ENCODE data around the gene LDLR.
"Not testable (repeated sequence)": the region's sequence is repeated elsewhere in the genome, so short reads cannot be mapped to it uniquely, and the experiment has no call there.

LDLR gene

DNA sequence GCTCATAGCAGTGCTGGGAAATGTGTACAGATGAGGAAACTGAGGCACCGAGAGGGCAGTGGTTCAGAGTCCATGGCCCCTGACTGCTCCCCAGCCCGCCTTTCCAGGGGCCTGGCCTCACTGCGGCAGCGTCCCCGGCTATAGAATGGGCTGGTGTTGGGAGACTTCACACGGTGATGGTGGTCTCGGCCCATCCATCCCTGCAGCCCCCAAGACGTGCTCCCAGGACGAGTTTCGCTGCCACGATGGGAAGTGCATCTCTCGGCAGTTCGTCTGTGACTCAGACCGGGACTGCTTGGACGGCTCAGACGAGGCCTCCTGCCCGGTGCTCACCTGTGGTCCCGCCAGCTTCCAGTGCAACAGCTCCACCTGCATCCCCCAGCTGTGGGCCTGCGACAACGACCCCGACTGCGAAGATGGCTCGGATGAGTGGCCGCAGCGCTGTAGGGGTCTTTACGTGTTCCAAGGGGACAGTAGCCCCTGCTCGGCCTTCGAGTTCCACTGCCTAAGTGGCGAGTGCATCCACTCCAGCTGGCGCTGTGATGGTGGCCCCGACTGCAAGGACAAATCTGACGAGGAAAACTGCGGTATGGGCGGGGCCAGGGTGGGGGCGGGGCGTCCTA lies 15.9 kb downstream of the LDLR start:
- H3K36me3 Mint-ChIP-seq (ENCODE audit: low read depth) = peaks cover 92% of the 10 kb centered on the region
- no peaks in the 10 kb centered on the region for H3K27me3 Mint-ChIP-seq
- DNase-seq = no peak
- no peak overlapping the region for H3K27ac Mint-ChIP-seq
- H3K4me3 Mint-ChIP-seq = no peak overlapping the region
- H3K9me3 Mint-ChIP-seq = no peaks in the 10 kb centered on the region
- peaks cover 3% of the 10 kb centered on the region for H3K4me1 Mint-ChIP-seq (ENCODE audit: low read depth)

DNA sequence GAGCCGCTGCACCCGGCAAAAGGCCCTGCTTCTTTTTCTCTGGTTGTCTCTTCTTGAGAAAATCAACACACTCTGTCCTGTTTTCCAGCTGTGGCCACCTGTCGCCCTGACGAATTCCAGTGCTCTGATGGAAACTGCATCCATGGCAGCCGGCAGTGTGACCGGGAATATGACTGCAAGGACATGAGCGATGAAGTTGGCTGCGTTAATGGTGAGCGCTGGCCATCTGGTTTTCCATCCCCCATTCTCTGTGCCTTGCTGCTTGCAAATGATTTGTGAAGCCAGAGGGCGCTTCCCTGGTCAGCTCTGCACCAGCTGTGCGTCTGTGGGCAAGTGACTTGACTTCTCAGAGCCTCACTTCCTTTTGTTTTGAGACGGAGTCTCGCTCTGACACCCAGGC lies 17.2 kb downstream of the LDLR start:
- H3K4me1 Mint-ChIP-seq (ENCODE audit: low read depth) = no peaks in the 10 kb centered on the region
- H3K36me3 Mint-ChIP-seq (ENCODE audit: low read depth) = peaks cover 95% of the 10 kb centered on the region
- H3K4me3 Mint-ChIP-seq = no peak overlapping the region
- no peak for DNase-seq
- H3K9me3 Mint-ChIP-seq = no peaks in the 10 kb centered on the region
- H3K27me3 Mint-ChIP-seq = no peaks in the 10 kb centered on the region
- no peak overlapping the region for H3K27ac Mint-ChIP-seq

DNA sequence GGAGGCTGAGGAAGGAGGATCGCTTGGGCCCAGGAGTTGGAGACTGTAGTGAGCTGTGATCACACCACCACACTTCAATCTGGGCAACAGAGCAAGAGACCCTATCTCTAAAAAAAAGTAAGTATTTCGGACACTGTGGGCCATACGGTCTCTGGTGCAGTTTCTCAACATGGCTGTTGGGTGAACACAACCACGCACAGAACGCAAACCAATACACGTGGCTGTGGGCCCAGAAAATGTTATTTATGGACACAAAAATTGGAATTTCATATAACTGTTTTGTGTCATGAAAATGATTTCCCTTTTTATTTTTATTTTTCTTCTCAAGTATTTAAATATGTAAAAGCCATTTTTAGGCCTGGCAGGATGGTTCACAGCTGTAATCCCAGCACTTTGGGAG lies 19.5 kb downstream of the LDLR start:
- DNase-seq = no peak
- Mint-ChIP-seq H3K36me3 (ENCODE audit: low read depth) (peaks cover 93% of the 10 kb centered on the region), H3K9me3 (no peaks in the 10 kb centered on the region), H3K4me3 (no peak overlapping the region), H3K4me1 (ENCODE audit: low read depth) (no peaks in the 10 kb centered on the region), H3K27me3 (no peaks in the 10 kb centered on the region), H3K27ac (no peak overlapping the region)

DNA sequence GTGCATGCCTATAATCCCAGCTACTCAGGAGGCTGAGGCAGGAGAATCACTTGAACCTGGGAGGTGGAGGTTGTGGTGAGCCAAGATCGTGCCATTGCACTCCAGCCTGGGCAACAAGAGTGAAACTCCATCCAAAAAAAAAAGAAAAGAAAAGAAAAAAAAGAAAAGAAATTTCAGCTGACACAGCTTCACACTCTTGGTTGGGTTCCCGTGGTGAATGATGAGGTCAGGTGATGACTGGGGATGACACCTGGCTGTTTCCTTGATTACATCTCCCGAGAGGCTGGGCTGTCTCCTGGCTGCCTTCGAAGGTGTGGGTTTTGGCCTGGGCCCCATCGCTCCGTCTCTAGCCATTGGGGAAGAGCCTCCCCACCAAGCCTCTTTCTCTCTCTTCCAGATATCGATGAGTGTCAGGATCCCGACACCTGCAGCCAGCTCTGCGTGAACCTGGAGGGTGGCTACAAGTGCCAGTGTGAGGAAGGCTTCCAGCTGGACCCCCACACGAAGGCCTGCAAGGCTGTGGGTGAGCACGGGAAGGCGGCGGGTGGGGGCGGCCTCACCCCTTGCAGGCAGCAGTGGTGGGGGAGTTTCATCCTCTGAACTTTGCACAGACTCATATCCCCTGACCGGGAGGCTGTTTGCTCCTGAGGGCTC lies 22.0 kb downstream of the LDLR start:
- H3K9me3 Mint-ChIP-seq = no peaks in the 10 kb centered on the region
- no peaks in the 10 kb centered on the region for H3K27me3 Mint-ChIP-seq
- H3K4me1 Mint-ChIP-seq (ENCODE audit: low read depth) = no peaks in the 10 kb centered on the region
- H3K27ac Mint-ChIP-seq = peak overlapping the region; percentile 40
- no peak for DNase-seq
- H3K4me3 Mint-ChIP-seq = no peak overlapping the region
- H3K36me3 Mint-ChIP-seq (ENCODE audit: low read depth) = peaks cover 92% of the 10 kb centered on the region

DNA sequence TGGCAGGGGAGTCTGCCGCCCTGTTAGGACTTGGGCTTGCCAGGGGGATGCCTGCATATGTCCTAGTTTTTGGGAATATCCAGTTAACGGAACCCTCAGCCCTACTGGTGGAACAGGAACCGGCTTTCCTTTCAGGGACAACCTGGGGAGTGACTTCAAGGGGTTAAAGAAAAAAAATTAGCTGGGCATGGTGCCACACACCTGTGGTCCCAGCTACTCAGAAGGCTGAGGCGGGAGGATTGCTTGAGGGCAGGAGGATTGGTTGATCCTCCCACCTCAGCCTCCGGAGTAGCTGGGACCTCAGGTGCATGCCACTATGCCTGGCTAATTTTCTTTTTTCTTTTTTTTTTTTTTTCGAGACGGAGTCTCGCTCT lies 22.5 kb downstream of the LDLR start:
- peak overlapping the region; percentile 40 for H3K27ac Mint-ChIP-seq
- no peak overlapping the region for H3K4me3 Mint-ChIP-seq
- no peak for DNase-seq
- H3K36me3 Mint-ChIP-seq (ENCODE audit: low read depth) = peaks cover 92% of the 10 kb centered on the region
- H3K9me3 Mint-ChIP-seq = no peaks in the 10 kb centered on the region
- H3K4me1 Mint-ChIP-seq (ENCODE audit: low read depth) = no peaks in the 10 kb centered on the region
- no peaks in the 10 kb centered on the region for H3K27me3 Mint-ChIP-seq

DNA sequence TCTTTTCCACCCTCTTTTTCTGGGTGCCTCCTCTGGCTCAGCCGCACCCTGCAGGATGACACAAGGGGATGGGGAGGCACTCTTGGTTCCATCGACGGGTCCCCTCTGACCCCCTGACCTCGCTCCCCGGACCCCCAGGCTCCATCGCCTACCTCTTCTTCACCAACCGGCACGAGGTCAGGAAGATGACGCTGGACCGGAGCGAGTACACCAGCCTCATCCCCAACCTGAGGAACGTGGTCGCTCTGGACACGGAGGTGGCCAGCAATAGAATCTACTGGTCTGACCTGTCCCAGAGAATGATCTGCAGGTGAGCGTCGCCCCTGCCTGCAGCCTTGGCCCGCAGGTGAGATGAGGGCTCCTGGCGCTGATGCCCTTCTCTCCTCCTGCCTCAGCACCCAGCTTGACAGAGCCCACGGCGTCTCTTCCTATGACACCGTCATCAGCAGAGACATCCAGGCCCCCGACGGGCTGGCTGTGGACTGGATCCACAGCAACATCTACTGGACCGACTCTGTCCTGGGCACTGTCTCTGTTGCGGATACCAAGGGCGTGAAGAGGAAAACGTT lies 24.0 kb downstream of the LDLR start:
- Mint-ChIP-seq H3K36me3 (ENCODE audit: low read depth) (peaks cover 95% of the 10 kb centered on the region), H3K27ac (peak overlapping the region; percentile 11), H3K4me3 (no peak overlapping the region), H3K9me3 (no peaks in the 10 kb centered on the region), H3K27me3 (no peaks in the 10 kb centered on the region), H3K4me1 (ENCODE audit: low read depth) (no peaks in the 10 kb centered on the region)
- DNase-seq = no peak

DNA sequence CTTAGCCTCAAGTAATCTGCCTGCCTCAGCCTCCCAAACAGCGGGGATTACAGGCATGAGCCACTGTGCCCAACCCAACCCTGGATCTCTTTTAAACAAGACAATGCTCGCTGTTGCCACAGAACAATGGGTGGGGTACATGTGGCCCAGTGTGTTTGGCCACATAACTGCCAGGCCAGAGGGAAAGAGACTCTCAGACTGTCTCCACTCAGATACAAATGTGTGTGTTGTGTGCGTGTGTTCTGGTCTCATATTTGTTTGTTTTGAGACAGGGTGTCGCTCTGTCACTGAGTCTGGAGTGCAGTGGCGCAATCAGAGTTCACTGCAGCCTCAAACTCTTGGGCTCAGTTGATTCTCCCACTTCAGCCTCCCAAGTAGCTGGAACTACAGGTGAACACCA lies 25.8 kb downstream of the LDLR start:
- no peaks in the 10 kb centered on the region for H3K4me1 Mint-ChIP-seq (ENCODE audit: low read depth)

DNA sequence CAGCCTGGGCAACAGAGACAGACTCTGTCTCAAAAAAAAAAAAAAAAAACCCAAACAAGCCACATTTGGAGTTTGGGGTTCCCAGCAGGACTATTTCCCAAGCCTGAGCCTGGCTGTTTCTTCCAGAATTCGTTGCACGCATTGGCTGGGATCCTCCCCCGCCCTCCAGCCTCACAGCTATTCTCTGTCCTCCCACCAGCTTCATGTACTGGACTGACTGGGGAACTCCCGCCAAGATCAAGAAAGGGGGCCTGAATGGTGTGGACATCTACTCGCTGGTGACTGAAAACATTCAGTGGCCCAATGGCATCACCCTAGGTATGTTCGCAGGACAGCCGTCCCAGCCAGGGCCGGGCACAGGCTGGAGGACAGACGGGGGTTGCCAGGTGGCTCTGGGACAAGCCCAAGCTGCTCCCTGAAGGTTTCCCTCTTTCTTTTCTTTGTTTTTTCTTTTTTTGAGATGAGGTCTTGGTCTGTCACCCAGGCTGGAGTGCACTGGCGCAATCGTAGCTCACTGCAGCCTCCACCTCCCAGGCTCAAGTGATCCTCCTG lies 26.7 kb downstream of the LDLR start:
- H3K27ac Mint-ChIP-seq = peak overlapping the region; percentile 72
- peaks cover 93% of the 10 kb centered on the region for H3K36me3 Mint-ChIP-seq (ENCODE audit: low read depth)

More for the DNA sequence above, 25.8 kb downstream of the LDLR start:
- Mint-ChIP-seq H3K27ac (peak overlapping the region; percentile 8), H3K36me3 (ENCODE audit: low read depth) (peaks cover 93% of the 10 kb centered on the region), H3K9me3 (no peaks in the 10 kb centered on the region), H3K27me3 (no peaks in the 10 kb centered on the region), H3K4me3 (no peak overlapping the region)
- DNase-seq = no peak

DNA sequence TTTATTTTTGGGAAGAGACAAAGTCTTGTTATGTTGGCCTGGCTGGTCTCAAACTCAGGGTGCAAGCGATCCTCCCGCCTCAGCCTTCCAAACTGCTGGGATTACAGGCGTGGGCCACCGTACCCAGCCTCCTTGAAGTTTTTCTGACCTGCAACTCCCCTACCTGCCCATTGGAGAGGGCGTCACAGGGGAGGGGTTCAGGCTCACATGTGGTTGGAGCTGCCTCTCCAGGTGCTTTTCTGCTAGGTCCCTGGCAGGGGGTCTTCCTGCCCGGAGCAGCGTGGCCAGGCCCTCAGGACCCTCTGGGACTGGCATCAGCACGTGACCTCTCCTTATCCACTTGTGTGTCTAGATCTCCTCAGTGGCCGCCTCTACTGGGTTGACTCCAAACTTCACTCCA lies 27.2 kb downstream of the LDLR start:
- DNase-seq = no peak
- H3K9me3 Mint-ChIP-seq = no peaks in the 10 kb centered on the region
- no peaks in the 10 kb centered on the region for H3K27me3 Mint-ChIP-seq
- H3K36me3 Mint-ChIP-seq (ENCODE audit: low read depth) = peaks cover 93% of the 10 kb centered on the region
- H3K4me3 Mint-ChIP-seq = no peak overlapping the region
- no peak overlapping the region for H3K27ac Mint-ChIP-seq
- no peaks in the 10 kb centered on the region for H3K4me1 Mint-ChIP-seq (ENCODE audit: low read depth)

More for the DNA sequence above, 26.7 kb downstream of the LDLR start:
- Mint-ChIP-seq H3K4me1 (ENCODE audit: low read depth) (no peaks in the 10 kb centered on the region), H3K9me3 (no peaks in the 10 kb centered on the region), H3K4me3 (no peak overlapping the region), H3K27me3 (no peaks in the 10 kb centered on the region)
- no peak for DNase-seq

DNA sequence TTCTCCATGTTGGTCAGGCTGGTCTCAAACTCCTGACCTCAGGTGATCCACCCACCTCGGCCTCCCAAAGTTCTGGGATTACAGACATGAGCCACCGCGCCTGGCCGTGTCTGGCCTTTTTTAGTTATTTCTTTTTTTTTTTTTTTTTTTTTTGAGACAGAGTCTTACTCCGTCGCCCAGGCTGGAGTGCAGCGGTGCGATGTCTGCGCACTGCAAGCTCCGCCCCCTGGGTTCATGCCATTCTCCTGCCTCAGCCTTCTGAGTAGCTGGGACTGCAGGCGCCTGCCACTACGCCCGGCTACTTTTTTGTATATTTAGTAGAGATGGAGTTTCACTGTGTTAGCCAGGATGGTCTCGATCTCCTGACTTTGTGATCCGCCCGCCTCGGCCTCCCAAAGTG lies 32.7 kb downstream of the LDLR start:
- H3K4me1 Mint-ChIP-seq (ENCODE audit: low read depth); H3K27me3 Mint-ChIP-seq; DNase-seq; H3K9me3 Mint-ChIP-seq; H3K4me3 Mint-ChIP-seq; H3K27ac Mint-ChIP-seq: not testable (repeated sequence)
- H3K36me3 Mint-ChIP-seq (ENCODE audit: low read depth) = peaks cover 86% of the 10 kb centered on the region

DNA sequence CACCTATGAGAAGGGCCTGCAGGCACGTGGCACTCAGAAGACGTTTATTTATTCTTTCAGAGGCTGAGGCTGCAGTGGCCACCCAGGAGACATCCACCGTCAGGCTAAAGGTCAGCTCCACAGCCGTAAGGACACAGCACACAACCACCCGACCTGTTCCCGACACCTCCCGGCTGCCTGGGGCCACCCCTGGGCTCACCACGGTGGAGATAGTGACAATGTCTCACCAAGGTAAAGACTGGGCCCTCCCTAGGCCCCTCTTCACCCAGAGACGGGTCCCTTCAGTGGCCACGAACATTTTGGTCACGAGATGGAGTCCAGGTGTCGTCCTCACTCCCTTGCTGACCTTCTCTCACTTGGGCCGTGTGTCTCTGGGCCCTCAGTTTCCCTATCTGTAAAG lies 33.9 kb downstream of the LDLR start:
- H3K4me1 Mint-ChIP-seq (ENCODE audit: low read depth) = peaks cover 2% of the 10 kb centered on the region
- no peaks in the 10 kb centered on the region for H3K9me3 Mint-ChIP-seq
- H3K27ac Mint-ChIP-seq = no peak overlapping the region
- peaks cover 85% of the 10 kb centered on the region for H3K36me3 Mint-ChIP-seq (ENCODE audit: low read depth)
- no peak for DNase-seq
- H3K4me3 Mint-ChIP-seq = no peak overlapping the region
- H3K27me3 Mint-ChIP-seq = no peaks in the 10 kb centered on the region

DNA sequence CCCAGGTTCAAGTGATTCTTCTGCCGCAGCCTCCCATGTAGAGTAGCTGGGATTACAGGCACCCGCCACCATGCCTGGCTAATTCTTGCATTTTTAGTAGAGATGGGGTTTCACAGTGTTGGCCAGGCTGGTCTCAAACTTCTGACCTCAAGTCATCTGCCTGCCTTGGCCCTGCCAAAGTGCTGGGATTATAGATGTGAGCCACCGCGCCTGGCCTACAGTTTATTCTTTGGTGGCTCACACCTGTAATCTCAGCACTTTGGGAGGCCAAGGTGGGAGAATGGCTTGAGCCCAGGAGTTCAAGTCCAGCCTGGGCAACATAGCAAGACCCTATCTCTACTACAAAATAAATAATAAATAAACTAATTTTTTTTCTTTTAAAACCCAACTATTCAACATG lies 34.9 kb downstream of the LDLR start:
- not testable (repeated sequence) for H3K27ac Mint-ChIP-seq; H3K4me1 Mint-ChIP-seq (ENCODE audit: low read depth); H3K27me3 Mint-ChIP-seq; H3K4me3 Mint-ChIP-seq; H3K9me3 Mint-ChIP-seq; DNase-seq
- peaks cover 86% of the 10 kb centered on the region for H3K36me3 Mint-ChIP-seq (ENCODE audit: low read depth)

DNA sequence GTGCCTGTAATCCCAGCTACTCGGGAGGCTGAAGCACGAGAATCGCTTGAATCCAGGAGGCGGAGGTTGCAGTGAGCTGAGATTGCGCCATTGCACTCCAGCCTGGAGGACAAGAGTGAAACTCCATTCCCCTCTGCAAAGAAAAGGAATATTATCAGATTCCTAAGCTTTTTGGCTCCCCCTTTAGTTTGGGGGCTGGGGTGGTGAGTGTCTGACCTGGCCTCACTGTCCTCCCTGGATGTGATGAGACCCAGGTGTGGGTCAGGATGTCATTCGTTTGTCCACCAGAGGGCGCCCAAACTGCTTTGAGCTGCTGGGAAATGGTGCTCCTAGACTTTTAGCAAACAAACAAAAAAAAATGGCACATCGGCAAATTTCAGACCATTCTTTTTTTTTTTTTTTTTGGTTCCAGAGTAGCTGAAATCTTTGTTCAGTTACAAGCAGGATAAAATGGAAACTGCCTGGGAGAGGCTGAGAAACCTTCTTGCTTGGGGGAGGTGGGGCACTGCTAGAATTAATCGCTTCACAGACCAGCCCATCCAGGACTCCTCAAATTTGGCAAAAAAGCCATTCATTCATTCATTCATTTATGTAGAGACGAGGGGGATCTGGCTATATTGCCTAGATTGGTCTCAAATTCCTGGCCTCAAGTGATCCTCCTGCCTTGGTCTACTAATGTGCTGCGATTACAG lies 36.9 kb downstream of the LDLR start:
- Mint-ChIP-seq H3K36me3 (ENCODE audit: low read depth) (peaks cover 86% of the 10 kb centered on the region), H3K4me1 (ENCODE audit: low read depth) (peaks cover 2% of the 10 kb centered on the region), H3K27me3 (no peaks in the 10 kb centered on the region), H3K9me3 (no peaks in the 10 kb centered on the region), H3K4me3 (no peak overlapping the region), H3K27ac (peak overlapping the region; percentile 30)
- DNase-seq = peak; percentile 81

DNA sequence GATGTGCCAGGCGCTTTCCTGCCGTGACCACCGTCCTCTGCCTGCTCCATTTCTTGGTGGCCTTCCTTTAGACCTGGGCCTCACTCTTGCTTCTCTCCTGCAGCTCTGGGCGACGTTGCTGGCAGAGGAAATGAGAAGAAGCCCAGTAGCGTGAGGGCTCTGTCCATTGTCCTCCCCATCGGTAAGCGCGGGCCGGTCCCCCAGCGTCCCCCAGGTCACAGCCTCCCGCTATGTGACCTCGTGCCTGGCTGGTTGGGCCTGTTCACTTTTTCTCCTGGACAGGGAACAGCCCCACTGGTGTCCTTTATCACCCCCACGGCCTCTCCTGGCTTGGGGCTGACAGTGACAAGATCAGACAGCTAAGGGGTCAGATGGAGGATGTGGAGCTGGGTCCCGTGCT lies 38.6 kb downstream of the LDLR start:
- peaks cover 2% of the 10 kb centered on the region for H3K4me1 Mint-ChIP-seq (ENCODE audit: low read depth)
- no peaks in the 10 kb centered on the region for H3K9me3 Mint-ChIP-seq
- H3K4me3 Mint-ChIP-seq = no peak overlapping the region
- no peak overlapping the region for H3K27ac Mint-ChIP-seq
- peaks cover 92% of the 10 kb centered on the region for H3K36me3 Mint-ChIP-seq (ENCODE audit: low read depth)
- no peaks in the 10 kb centered on the region for H3K27me3 Mint-ChIP-seq
- DNase-seq = no peak
